Embryonic facial prominence (tissue), 1 donor: Measurements from ENCODE around the gene ZBTB22.
A peak's percentile ranks its signal among the peaks of the same experiment; 100 is the strongest.
"Not testable (repeated sequence)": the region's sequence is repeated elsewhere in the genome, so short reads cannot be mapped to it uniquely, and the experiment has no call there.

ENCODE experiments used
- DNase-seq: peaks from one replicate; pipeline ENCODE4 v3.0.0-alpha.2; 2016; ENCODE audit errors: extremely low spot score

The ZBTB22 gene

GRCh38 chr6:33299237-33299944, 18.2 kb downstream of the ZBTB22 start:
- DNase-seq = peak; percentile 85

DNA sequence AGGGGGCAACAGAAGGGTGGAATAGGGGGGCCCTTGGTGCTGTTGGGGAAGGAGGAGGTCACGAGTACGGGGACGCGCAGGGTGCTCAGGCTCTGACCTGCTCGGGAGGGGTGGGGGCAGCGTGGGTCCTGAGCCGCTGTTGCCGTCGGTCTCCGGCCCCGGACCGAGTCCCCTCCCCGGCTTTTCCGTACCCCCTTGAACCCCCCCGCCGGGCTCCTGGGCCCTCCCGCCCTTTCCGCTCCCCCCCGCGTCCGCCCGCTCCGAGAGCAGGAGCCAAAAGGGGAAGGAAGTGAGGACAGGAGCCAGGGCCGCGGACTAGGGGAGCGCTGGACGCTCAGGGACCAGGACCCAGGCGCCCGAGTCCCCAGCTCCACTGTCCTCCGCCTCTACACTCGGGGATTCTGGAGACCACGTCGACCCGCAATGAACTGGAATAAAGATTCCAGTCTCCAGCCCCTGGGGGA, 18.7 kb downstream of the ZBTB22 start, which contains the start of gene RGL2:
Gene RGL2 (minus strand): TSS at position 170 of the 464 bp plus-strand sequence. CDS start 332 bp downstream, outside the sequence.
- DNase-seq = peak; percentile 36

DNA sequence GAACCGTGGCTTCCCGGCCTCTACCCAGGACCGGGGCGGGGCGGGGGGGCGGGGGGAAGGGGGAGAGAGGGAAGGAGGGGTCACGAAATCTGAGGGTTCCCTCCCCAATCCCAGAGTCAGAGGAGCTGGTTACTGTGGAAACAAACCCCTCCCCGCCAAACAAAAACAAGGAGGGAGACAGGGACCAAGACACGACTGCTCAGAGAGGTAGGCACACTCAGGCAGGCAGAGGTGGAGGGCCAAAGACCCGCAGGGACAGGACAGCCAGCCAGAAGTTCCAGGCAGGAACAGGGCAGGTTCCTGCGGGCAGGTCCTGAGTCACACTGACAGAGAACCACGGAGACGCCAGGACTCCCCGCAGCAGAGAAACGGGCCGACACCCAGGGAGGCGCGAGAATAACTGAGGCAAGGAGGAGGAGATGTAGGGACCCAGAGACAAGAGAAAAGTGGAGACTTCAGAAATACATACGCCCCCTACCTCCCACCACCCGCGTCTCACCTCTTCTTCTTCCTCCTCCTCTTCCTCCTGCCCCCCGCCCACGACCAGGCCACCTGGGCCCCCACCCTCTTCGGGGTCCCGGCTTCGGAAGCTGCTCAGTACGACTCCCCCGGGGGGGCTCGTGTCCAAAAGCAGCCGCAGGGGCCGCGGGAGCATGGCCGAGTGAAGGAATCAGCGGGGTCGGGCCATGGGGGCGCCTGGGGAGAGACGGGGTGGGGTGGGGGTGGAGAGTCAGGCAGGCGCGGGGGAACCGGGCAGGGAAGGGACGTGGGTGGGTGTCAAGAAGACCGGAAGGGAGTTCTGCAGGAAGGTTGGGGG, 19.4 kb downstream of the ZBTB22 start:
- peak; percentile 61 for DNase-seq

GRCh38 chr6:33297406-33297955, 20.1 kb downstream of the ZBTB22 start:
- peak; percentile 27 for DNase-seq

GRCh38 chr6:33296797-33297405, 20.6 kb downstream of the ZBTB22 start:
- no peak for DNase-seq

GRCh38 chr6:33295621-33296369, 21.7 kb downstream of the ZBTB22 start:
- DNase-seq = peak; percentile 5

DNA sequence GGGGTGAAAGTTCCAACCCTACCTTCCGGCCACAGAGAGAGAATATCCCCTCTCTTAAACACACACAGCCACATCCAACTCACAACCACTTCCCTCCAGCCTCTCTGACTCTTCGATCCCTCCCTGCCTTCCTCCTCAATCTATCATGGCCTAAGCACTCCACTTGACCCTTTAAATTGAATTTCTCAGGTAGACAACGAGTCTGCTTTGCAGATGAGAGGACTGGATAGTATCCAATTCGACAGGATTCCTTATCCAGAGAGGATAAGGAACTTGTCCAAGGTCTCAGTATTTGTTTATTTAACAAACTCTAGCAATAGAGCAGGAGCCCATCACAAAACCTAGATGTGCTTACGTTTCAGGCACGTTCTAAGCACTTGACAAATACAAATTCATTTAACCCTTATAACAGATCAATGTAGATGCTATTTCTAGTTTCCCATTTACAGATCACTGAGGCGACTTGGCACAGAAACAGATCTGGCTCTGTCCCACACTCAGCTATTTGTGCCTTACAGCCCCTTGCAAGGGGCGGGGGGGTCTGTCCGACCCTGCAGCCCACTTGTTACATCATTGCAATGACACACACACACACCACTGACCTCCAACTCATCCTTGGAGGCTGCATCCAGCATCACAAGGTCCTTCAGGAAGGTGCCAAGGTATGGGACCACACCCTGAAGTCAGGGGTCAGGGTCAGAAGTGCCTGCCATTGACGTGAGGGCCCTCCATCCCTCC, 23.3 kb downstream of the ZBTB22 start:
- peak; percentile 3 for DNase-seq

DNA sequence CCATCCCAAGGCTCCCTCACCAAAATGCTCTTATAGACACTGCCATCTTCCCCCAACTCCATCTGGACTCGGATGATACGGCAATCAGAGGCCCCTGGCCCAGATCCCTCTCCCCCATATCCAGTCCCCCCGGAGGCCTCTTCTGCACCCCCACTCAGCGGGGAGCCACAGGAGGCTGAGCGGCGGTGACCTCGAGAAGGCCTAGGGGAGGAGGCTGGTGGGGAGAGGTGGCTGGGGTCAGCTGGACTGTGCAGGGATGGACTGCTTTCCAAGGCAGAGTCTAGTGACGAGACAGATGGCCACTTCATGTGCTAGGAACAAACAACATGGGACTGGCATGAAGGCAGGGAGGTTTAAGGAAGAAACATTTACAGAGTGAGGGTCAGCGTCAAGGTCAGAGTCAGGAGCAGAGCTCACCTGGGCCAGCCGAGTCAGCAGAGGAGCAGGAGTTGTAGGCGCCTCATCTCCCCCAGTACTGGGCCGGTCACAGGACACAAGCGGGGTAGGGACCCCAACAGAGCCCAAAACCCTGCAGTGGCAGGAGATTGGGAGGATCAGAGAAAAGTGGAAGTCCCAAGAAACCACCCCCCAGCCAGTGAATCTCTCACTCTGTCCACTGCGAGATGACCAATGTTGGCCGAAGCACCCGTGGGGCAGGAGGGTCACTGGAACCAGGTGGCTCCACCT, 24.4 kb downstream of the ZBTB22 start:
- DNase-seq = no peak

- DNase-seq = peak; percentile 3
Measured at GRCh38 chr6:33290459-33290858, 27.1 kb downstream of the ZBTB22 start.

GRCh38 chr6:33289784-33290315, 27.7 kb downstream of the ZBTB22 start:
- DNase-seq = no peak

- peak; percentile 92 for DNase-seq
Measured at GRCh38 chr6:33288921-33289783, 28.4 kb downstream of the ZBTB22 start, which contains the start of the genes PFDN6 and WDR46. Gene PFDN6 (plus strand): TSS chr6:33289601. CDS start chr6:33289857, 256 bp downstream. Gene WDR46 (minus strand): TSS chr6:33289239. CDS start chr6:33289170, 69 bp downstream.

DNA sequence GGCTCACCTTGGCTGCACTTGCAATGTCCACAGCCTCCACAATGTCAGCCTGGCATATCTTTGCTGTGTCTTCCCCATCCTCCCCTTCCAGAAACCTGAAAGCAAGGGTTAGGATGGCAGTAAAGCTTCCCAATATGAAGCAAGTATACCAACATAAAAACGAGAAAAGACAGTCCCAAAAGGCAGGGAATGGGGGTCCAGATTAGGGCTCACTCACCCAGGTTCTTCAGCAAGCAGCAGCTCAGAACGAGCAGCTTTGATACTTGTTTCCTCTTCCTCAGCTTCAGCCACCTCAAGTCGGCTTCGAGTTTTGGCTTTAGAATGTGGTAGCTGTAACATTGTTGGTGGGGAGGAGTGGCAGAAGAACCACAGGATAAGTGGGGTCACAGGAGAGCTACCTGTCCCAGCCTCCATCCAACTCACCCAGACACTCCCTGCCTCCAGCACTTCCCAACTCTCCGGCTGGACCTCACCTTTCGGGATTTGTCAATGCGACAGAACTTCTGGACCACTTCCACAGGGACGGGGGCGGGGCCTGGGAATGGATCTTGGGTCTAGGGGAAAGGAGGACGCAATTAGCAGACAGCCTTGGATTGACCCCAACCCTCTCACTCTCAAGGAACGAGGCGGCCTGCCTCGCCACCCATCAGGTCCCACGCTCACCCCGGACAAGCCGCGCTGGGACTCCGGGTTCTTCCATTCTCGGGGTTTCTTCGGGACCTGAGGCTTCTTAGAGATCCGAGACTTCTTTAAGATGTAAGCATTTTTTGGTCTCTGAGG, 29.2 kb downstream of the ZBTB22 start:
- DNase-seq = peak; percentile 5

- DNase-seq = peak; percentile 4
Measured at GRCh38 chr6:33286946-33287914, 30.3 kb downstream of the ZBTB22 start.

- not testable (repeated sequence) for DNase-seq
Measured at GRCh38 chr6:33285214-33285613, 32.3 kb downstream of the ZBTB22 start.

DNA sequence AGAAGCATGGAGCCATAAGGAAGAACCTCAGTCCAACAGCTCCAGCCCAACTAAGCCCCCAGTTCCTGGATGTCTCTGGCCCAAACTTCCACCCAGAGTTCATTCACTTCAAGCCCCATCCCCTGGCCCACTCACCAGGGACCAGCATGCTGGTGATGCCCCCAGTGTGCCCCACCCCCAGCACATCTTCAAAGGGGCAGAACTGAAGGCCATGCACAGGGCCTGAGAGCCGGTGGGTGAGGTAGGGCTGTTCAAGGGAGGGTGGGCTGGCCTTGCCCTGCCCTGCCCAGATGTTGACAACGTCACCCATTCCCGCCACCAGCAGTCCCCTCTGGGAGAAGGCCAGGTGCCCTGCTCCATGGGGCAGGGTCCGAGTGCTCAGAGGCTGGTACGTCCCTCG, 37.0 kb downstream of the ZBTB22 start:
- DNase-seq = no peak

GRCh38 chr6:33279971-33280511, 37.5 kb downstream of the ZBTB22 start:
- no peak for DNase-seq
